Left ventricle myocardium inferior (tissue), 1 donor: Measurements from ENCODE around the gene NDUFA13. TPM values are rescaled to one million over a fixed set of nuclear protein-coding genes. Genes with fewer than 3 reads are reported as not detected.

Experiments
- DNase-seq: peaks from one replicate; pipeline ENCODE4 v3.0.0-alpha.2; 2020
- H3K27ac ChIP-seq: fragments of 200-600 bp; replicated peaks from 2 replicates; pipeline ENCODE4 v1.8.0; 2021
- H3K27me3 ChIP-seq: fragments of 200-600 bp; 2 replicates; pipeline ENCODE4 v1.8.0; 2021; ENCODE audit warnings: low read depth
- H3K36me3 ChIP-seq: fragments of 200-600 bp; 2 replicates; pipeline ENCODE4 v1.8.0; 2021
- H3K4me1 ChIP-seq: fragments of 200-600 bp; 2 replicates; pipeline ENCODE4 v1.8.0; 2021
- H3K4me3 ChIP-seq: fragments of 200-600 bp; 2 replicates; pipeline ENCODE4 v1.8.0; 2021; ENCODE audit warnings: mild to moderate bottlenecking, moderate library complexity
- H3K9me3 ChIP-seq: fragments of 200-600 bp; replicated peaks from 2 replicates; pipeline ENCODE4 v1.8.0; 2021
- intact Hi-C: fragments of 100-400 bp; cut with micrococcal nuclease; formaldehyde crosslinking; loops from one replicate; pipeline ENCODE4 v1.11.0; 2022
- total RNA-seq: library from RNA; stranded (reverse); fragmentation: NEBNext Ultra II Directional; extraction: Animal tissue kit (Norgen Biotek cat#: 25700); gene quantifications from one replicate; pipeline ENCODE4 v1.2.1, GENCODE V29; 2021
- TF ChIP-seq, protein P1 (sequence below): fragments of 200-600 bp; IDR thresholded peaks from 2 replicates; pipeline ENCODE4 v1.8.0; 2021; ENCODE audit warnings: antibody characterized with exemption, mild to moderate bottlenecking, borderline replicate concordance
- donor health status: DM: no; HTN: yes; CAD: no; lungs with severe emphysema.

The NDUFA13 gene
- total RNA-seq, 1 donor from 2014 or later: 1,029 TPM

DNA sequence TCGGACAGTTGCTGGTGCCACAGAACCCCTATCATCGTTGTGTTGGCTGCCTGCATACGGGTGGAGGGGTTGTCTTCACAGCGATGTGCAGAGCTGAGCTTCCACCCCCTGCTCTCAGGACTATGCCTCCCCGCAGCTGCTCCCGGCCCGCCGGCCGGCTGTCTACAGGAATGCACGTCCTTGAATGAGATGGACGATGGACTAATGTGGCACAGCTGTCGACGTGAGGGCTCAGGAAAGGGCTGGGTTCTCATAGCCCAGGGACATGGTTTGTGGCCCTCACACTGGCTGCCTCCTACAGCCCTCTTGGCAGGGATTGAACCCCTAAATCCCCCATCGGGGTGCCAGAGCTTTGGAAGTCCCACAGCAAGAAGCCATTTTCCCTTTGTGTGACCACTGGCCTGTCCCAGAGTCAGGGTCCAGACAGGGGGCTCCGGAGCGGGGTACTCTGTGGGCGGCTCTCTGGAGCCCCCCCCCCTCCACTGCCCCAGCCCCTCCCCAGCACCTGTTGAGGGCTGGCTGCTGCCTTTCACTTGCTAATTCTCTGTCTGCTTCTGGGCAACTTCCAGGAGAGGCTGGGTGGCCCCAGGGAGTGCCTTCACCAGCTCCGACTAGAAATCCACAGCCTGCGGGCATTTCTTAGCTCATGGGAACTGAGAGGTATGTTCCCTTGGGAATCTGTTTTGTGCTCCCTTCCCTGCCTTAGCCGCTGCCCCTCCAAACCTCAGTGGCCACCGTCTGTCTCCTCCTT lies 40.8 kb upstream of the NDUFA13 start:
- Histone ChIP-seq H3K9me3 (no peaks in the 10 kb centered on the region), H3K27me3 (no peaks in the 10 kb centered on the region), H3K27ac (peak overlapping the region; percentile 30), H3K4me1 (peaks cover 56% of the 10 kb centered on the region), H3K4me3 (no peak overlapping the region), H3K36me3 (peaks cover 8% of the 10 kb centered on the region)
- TF ChIP-seq, protein P1, sequence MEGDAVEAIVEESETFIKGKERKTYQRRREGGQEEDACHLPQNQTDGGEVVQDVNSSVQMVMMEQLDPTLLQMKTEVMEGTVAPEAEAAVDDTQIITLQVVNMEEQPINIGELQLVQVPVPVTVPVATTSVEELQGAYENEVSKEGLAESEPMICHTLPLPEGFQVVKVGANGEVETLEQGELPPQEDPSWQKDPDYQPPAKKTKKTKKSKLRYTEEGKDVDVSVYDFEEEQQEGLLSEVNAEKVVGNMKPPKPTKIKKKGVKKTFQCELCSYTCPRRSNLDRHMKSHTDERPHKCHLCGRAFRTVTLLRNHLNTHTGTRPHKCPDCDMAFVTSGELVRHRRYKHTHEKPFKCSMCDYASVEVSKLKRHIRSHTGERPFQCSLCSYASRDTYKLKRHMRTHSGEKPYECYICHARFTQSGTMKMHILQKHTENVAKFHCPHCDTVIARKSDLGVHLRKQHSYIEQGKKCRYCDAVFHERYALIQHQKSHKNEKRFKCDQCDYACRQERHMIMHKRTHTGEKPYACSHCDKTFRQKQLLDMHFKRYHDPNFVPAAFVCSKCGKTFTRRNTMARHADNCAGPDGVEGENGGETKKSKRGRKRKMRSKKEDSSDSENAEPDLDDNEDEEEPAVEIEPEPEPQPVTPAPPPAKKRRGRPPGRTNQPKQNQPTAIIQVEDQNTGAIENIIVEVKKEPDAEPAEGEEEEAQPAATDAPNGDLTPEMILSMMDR: no peak
- DNase-seq: no peak
- intact Hi-C loops: no loop called here

DNA sequence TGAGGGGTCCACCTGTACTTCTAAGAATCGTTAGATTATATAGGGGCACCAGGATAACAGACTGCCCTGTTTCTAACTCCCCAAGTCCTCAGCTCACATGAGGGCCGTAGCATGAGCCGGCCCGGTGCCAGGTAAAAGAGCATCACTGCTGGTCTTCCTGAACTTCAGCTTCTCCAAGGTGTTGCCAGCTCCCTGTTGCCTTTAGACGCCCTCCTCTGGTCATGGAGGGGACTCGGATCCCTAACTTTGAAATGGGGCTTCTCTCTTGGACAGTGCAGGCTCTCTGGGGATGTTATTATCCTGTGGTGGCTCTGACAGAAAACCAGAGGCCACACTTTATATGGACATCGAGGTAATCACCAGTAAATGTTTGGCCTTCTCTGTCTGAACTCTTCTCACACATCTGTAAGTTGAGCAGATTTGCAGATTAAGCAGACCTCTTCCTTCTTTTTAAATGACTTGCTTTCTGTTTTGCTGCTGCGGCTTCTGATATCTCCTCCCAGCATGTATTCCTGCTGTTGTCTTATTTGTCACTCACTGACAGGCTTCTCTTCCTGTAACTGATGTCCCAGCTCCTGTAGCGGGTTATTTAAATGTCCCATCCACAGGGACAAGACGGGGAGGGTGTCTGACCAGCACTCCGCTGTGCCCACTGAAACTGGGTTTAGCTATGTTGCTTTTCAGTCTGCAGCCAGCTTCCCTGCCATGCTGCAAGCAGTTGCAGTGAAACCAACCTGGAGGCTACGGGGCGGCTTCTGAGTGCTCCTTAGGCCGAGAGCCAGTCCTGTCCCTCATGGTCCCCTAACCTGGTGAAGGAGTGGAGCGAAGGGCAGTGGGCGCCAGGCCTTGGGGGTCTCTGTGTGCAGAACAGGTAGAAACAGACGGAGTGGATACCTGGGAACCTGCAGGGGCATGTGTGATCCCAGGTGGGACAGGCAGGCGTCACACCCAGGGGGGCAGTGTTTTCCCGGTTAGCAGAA lies 39.9 kb upstream of the NDUFA13 start:
- no peak for DNase-seq
- no peak overlapping the region for H3K4me3 ChIP-seq
- intact Hi-C loops: no loop called here
- peaks cover 8% of the 10 kb centered on the region for H3K36me3 ChIP-seq
- no peaks in the 10 kb centered on the region for H3K27me3 ChIP-seq
- no peaks in the 10 kb centered on the region for H3K9me3 ChIP-seq
- TF ChIP-seq, protein P1: peak; percentile 45
- H3K4me1 ChIP-seq: peaks cover 51% of the 10 kb centered on the region
- H3K27ac ChIP-seq: no peak overlapping the region

DNA sequence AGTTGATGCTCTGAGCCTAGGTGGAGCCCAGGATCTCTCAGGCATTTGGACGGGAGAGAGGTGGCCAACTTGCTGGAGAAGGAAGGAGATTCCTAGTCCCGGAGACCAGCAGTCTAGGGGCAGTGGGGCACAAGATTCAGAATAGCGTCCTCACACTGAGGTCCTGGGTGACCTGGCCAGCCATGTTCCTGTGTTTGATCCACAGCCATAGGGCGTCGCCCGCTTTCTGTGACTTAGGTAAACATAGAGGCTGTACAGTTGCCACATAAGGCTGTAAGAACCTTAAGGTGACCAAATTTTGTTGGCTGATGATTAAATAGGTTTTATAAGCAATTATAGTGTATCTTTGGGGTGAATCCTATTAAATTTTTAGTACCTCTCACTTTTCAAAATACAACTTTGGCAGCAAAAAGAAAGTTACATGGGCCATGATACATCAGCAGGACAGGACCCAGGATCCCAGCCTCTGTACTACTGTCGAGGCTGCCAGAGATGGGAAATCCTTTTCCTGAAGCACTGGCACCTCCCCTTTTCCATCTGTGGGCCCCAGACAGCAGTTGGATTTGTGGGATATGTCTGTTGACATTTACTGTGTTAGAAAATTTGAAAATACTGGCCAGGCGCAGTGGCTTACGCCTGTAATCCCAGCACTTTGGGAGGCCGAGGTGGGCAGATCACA lies 38.2 kb upstream of the NDUFA13 start:
- no peak for DNase-seq
- Histone ChIP-seq H3K4me1 (peaks cover 42% of the 10 kb centered on the region), H3K36me3 (peaks cover 8% of the 10 kb centered on the region), H3K27me3 (no peaks in the 10 kb centered on the region), H3K9me3 (no peaks in the 10 kb centered on the region), H3K27ac (no peak overlapping the region), H3K4me3 (no peak overlapping the region)
- intact Hi-C loops: no loop called here
- TF ChIP-seq, protein P1: no peak

DNA sequence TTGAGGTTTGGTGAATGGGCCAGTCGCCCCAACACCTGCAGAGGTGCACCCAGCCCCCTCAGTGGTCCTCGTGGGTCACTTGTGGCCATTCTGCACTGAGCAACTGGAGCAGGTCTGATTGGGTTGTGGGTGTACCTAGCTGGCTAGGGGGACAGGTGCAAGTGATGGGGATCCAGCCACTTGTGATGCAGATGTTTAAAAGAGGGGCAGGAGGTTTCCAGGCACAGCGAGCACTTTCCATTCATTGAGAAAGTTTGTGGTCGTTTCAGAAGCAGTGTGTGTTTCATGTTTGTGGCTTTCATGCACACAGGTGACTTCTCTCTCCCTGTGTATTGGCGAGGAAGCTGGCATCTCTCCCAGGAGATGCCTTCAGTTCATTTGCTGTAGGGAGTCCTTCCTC lies 35.3 kb upstream of the NDUFA13 start:
- H3K27me3 ChIP-seq: no peaks in the 10 kb centered on the region
- peaks cover 41% of the 10 kb centered on the region for H3K4me1 ChIP-seq
- H3K9me3 ChIP-seq: no peaks in the 10 kb centered on the region
- DNase-seq: no peak
- no peak overlapping the region for H3K4me3 ChIP-seq
- TF ChIP-seq, protein P1: no peak
- H3K36me3 ChIP-seq: no peaks in the 10 kb centered on the region
- no peak overlapping the region for H3K27ac ChIP-seq
- intact Hi-C loops: no loop called here

DNA sequence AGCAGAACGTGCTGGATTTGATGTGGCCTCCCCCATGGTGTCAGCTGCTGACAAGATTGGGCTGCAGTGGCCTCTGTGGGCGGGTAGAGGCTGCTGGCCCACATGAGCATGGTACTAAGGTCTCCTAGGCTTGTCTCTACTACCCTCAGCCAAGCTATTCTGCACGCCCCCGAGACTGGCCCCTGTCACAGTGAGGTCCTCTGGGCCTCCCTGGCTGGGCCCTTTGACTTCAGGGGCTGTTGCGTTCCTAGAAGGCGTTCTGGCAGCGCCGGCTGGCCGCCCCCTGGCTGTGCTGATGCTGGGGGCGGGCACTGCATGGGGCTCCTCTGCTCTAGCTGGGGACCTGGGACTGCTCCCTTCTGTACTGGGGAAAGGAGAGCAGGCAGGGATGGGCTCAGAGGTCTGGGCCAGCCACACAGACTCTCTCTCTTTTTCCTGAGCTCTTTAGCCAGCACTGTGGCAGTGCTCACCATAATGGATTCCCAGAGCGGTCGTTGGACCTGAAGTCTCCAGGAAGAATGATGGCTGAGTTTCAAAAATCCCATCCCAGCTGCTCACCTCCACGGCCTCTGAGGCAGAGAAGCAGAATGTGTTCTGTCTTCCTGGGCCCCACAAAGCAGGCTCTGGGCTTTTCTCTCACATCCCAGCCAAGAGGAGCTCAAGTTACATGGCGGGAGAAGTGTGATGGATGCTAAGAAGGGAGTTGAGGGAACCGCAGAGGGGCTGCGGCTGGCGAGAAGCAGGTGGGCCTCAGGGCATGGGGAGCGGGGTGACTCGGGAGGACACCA lies 33.0 kb upstream of the NDUFA13 start:
- no peak for DNase-seq
- intact Hi-C loops: no loop called here
- Histone ChIP-seq H3K36me3 (no peaks in the 10 kb centered on the region), H3K4me1 (peaks cover 44% of the 10 kb centered on the region), H3K4me3 (no peak overlapping the region), H3K9me3 (no peaks in the 10 kb centered on the region), H3K27ac (no peak overlapping the region), H3K27me3 (no peaks in the 10 kb centered on the region)
- TF ChIP-seq, protein P1: no peak
